Gastrocnemius medialis (tissue), 4 donors: ENCODE results near the gene SPPL3.

ENCODE experiments used
- POLR2A ChIP-seq, 2 donors: fragments of 450-650 bp; IDR thresholded peaks; one replicate each; pipeline ENCODE4 v1.6.1; 2017; ENCODE audit warnings: antibody characterized with exemption in 2 of 2, mild to moderate bottlenecking in 2 of 2, moderate library complexity in 2 of 2
- TF ChIP-seq, protein P1 (sequence below), 5 experiments: fragments of 450-650 bp in 3 of 5; fragments of 200-600 bp in 2 of 5; sonication (generic) in 2 of 5; IDR thresholded peaks in 4 of 5; conservative IDR thresholded peaks in 1 of 5; 1 replicate in 4 of 5; 2 replicates in 1 of 5; pipeline ENCODE4 v1.5.1; 2016 to 2019; ENCODE audit warnings: antibody characterized with exemption in 5 of 5, mild to moderate bottlenecking in 3 of 5, moderate library complexity in 3 of 5

DNA sequence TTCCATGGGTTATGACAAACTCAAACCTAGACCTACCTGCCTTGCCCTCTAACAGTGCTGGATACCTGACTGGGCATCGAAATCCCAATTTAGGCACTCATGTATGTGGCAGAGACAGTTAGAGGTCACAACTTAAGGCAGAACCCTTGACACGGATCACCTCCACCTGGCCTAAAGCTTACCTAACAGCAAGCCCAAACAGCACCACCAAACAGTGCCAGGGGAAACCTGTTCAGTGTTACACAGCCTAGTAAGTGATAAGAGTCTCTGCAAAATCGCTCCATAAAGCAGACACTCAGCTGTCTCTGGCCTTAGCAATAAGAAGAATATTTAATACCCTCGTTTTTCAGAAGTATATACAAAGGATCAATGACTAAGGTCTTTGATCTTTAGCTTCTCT, 77.8 kb downstream of the SPPL3 start:
- TF ChIP-seq, protein P1, sequence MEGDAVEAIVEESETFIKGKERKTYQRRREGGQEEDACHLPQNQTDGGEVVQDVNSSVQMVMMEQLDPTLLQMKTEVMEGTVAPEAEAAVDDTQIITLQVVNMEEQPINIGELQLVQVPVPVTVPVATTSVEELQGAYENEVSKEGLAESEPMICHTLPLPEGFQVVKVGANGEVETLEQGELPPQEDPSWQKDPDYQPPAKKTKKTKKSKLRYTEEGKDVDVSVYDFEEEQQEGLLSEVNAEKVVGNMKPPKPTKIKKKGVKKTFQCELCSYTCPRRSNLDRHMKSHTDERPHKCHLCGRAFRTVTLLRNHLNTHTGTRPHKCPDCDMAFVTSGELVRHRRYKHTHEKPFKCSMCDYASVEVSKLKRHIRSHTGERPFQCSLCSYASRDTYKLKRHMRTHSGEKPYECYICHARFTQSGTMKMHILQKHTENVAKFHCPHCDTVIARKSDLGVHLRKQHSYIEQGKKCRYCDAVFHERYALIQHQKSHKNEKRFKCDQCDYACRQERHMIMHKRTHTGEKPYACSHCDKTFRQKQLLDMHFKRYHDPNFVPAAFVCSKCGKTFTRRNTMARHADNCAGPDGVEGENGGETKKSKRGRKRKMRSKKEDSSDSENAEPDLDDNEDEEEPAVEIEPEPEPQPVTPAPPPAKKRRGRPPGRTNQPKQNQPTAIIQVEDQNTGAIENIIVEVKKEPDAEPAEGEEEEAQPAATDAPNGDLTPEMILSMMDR (IDR thresholded peaks at IDR 0.05 in 4 of 5, conservative IDR thresholded peaks at IDR 0.05 in 1 of 5): no peak
- TF ChIP-seq POLR2A (IDR thresholded peaks at IDR 0.05): no peak
